Body of pancreas (tissue), 4 donors: ENCODE measurements around the gene TEPSIN. TPM values are rescaled to one million over a fixed set of nuclear protein-coding genes. Genes with fewer than 3 reads are reported as not detected.

Experiments
- ATAC-seq: fragments of 150-250 bp; one replicate; pipeline ENCODE4 v1.9.1; 2016
- DNase-seq, 4 donors: peaks; one replicate each; pipeline ENCODE4 v3.0.0-alpha.2; 2019
- H3K27ac ChIP-seq, 4 donors: fragments of 200-600 bp; sonication (generic); 1 replicate in 3 of 4; 2 replicates in 1 of 4; pipeline versions ENCODE4 v1.5.1 to v1.6.1; 2016 to 2019; ENCODE audit warnings: mild to moderate bottlenecking in 1 of 4, mixed read lengths in 1 of 4, moderate library complexity in 1 of 4
- H3K27me3 ChIP-seq, 2 donors: fragments of 200-600 bp; sonication (generic); one replicate each; pipeline ENCODE4 v1.6.0; 2016; ENCODE audit warnings: mild to moderate bottlenecking in 1 of 2
- H3K36me3 ChIP-seq, 2 donors: fragments of 200-600 bp; sonication (generic); replicated peaks in 1 of 2; 2 replicates each; pipeline ENCODE4 v1.5.1; 2016; ENCODE audit warnings: low read depth in 2 of 2; ENCODE audit not compliant: insufficient read depth in 1 of 2
- H3K4me1 ChIP-seq: fragments of 200-600 bp; sonication (generic); one replicate; pipeline ENCODE4 v1.6.0; 2016
- H3K4me3 ChIP-seq, 2 donors: fragments of 200-600 bp; sonication (generic); 1 replicate in 1 of 2; 2 replicates in 1 of 2; pipeline ENCODE4 v1.5.1; 2016 to 2019
- H3K9me3 ChIP-seq, 3 donors: fragments of 200-600 bp; sonication (generic); 1 replicate in 2 of 3; 2 replicates in 1 of 3; pipeline ENCODE4 v1.5.1; 2016
- CTCF ChIP-seq, 7 experiments: fragments of 450-650 bp in 4 of 7; fragments of 200-600 bp in 3 of 7; sonication (generic) in 3 of 7; IDR thresholded peaks; one replicate each; pipeline ENCODE4 v1.5.1; 2016 to 2019; ENCODE audit warnings: antibody characterized with exemption in 7 of 7
- POLR2A ChIP-seq, 3 donors: fragments of 450-650 bp; IDR thresholded peaks; one replicate each; pipeline ENCODE4 v1.6.1; 2016; ENCODE audit warnings: antibody characterized with exemption in 3 of 3, mild to moderate bottlenecking in 2 of 3
- WGBS, 2 donors: methylation state at CpG; one replicate each; pipeline ENCODE4 v1.1.5; 2017; 5-methylcytosine and 5-hydroxymethylcytosine counted together
- intact Hi-C: fragments of 100-400 bp; cut with DNase I; formaldehyde crosslinking; loops from one replicate; pipeline ENCODE4 v1.15.1; 2023
- total RNA-seq, 2 donors: library from RNA; depleted of rRNA; stranded (reverse); fragments of >200 nt; gene quantifications; one replicate each; pipeline ENCODE4 v1.1.0, GENCODE V29; 2016

Gene TEPSIN
- total RNA-seq, 2 donors from 2014 or later = 31.9 to 102 TPM

DNA sequence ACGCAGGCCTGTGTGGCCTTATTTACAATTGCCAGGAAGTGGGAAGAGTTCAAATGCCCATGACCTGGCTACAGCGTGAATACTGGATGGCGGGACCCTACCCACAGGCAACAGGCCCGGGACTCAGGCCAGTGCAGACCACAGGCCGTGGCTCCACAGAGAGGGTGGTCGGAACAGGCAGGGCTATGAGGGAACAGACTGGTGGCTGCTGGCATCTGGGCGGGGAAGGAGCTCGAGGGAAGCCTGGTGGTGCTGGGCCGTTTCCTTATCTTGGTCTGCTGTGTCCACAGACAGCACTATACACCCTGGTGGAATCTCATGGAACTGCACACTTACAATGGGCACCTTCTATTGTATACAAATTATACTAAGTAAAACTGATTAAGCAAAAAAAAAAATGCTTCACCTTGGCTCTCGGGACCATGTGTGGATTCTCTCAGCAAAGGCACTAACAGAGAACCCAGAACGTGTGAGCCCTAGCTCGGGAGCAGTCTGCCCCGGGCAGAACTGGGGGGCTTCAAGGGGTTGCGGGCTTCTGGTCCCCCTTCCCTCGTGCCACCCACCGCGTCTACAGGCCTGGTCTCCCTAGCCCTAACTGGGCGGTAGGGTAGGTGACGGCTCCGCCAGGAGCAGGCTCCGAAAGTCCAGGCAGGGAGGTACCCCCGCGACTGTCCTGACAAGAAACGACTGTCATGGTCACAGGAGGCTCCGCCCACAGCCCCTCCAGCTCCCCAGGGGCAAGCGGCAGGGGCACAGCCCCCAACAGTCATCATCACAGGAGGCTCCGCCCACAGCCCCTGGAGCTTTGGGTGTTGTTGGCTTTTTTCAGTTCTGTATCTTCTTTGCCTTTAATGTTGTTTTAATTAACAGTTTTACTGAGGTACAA lies 37.9 kb downstream of the TEPSIN start:
- 43 to 46% methylated on average over 26 to 27 of the region's 27 CpGs for WGBS, 2 donors
- TF ChIP-seq POLR2A (IDR thresholded peaks at IDR 0.05) = no peak
- peak; percentile 21 to 93 (median 85) for TF ChIP-seq CTCF (IDR thresholded peaks at IDR 0.05)
- intact Hi-C loops = no loop called here
- no peak overlapping the region for H3K4me3 ChIP-seq
- peak; percentile 82 to 90 (median 88) for DNase-seq
- H3K4me1 ChIP-seq = peaks cover 9% of the 10 kb centered on the region
- no peaks in the 10 kb centered on the region for H3K36me3 ChIP-seq
- H3K9me3 ChIP-seq = no peaks in the 10 kb centered on the region
- no peaks in the 10 kb centered on the region for H3K27me3 ChIP-seq
- peak overlapping the region in 1 of 4 donors; percentile 14 for H3K27ac ChIP-seq
- ATAC-seq = peak; percentile 94

GRCh38 chr17:81200201-81200600 lies 38.7 kb downstream of the TEPSIN start:
- DNase-seq = no peak
- intact Hi-C loops = no loop called here
- H3K27me3 ChIP-seq = no peaks in the 10 kb centered on the region
- no peak for ATAC-seq
- 83% methylated on average over 16 of the region's 18 CpGs; no CpG with 5 or more reads in 1 of the 2 donors for WGBS, 2 donors
- H3K4me3 ChIP-seq = no peak overlapping the region
- no peaks in the 10 kb centered on the region for H3K9me3 ChIP-seq
- TF ChIP-seq POLR2A (IDR thresholded peaks at IDR 0.05) (no peak), CTCF (IDR thresholded peaks at IDR 0.05) (no peak)
- no peak overlapping the region for H3K27ac ChIP-seq
- H3K4me1 ChIP-seq = peaks cover 9% of the 10 kb centered on the region
- H3K36me3 ChIP-seq = no peaks in the 10 kb centered on the region

DNA sequence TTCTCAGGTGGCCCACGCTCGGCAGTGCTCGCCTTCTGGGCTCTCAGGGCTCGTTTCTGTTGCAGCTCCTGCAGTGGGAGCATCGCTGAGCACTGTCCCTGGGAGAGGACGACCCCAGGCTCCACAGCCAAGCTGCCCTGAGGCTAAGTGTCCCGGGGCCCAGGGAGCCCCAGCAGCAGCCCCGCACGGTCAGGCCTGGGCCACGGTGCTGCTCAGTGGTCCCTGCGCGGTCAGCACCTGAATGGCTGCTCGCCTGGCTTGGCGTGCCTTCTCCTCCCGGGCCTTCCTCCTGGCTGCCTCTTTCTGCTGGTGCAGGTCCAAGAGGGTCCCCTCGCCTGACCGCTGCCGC lies 39.4 kb downstream of the TEPSIN start:
- no peak for ATAC-seq
- intact Hi-C loops = loop anchor here (5.0 kb wide), 1 partner anchor 57 kb away; no protein-coding TSS in a partner anchor
- DNase-seq = no peak
- Histone ChIP-seq H3K36me3 (no peaks in the 10 kb centered on the region), H3K4me1 (peaks cover 9% of the 10 kb centered on the region), H3K27me3 (no peaks in the 10 kb centered on the region), H3K27ac (no peak overlapping the region), H3K4me3 (no peak overlapping the region), H3K9me3 (no peaks in the 10 kb centered on the region)
- WGBS, 2 donors = 91 to 100% methylated on average over 5 to 18 of the region's 18 CpGs
- no peak for TF ChIP-seq POLR2A (IDR thresholded peaks at IDR 0.05)
- no peak for TF ChIP-seq CTCF (IDR thresholded peaks at IDR 0.05)

- intact Hi-C loops = loop anchor here (5.0 kb wide), 1 partner anchor 57 kb away; no protein-coding TSS in a partner anchor
- Histone ChIP-seq H3K4me3 (no peak overlapping the region), H3K27me3 (no peaks in the 10 kb centered on the region), H3K9me3 (no peaks in the 10 kb centered on the region), H3K27ac (no peak overlapping the region), H3K4me1 (peaks cover 9% of the 10 kb centered on the region), H3K36me3 (no peaks in the 10 kb centered on the region)
- no peak for TF ChIP-seq POLR2A (IDR thresholded peaks at IDR 0.05)
- no peak for TF ChIP-seq CTCF (IDR thresholded peaks at IDR 0.05)
- WGBS, 2 donors = 89 to 95% methylated on average over 7 to 20 of the region's 22 CpGs
- DNase-seq = no peak
- no peak for ATAC-seq
These were observed 39.9 kb downstream of the TEPSIN start for GRCh38 chr17:81198826-81199481.
